ENCODE measurements around the gene CRY2. TPM values are rescaled to one million over a fixed set of nuclear protein-coding genes. Genes with fewer than 3 reads are reported as not detected.

Gene CRY2
- total RNA-seq, 6 donors from 2014 or later = 51.1 to 103 (median 63.2) TPM

GRCh38 chr11:45843158-45843924 lies 3.9 kb upstream of the CRY2 start:
- Histone ChIP-seq H3K27ac (peak overlapping the region; percentile 21 to 67 (median 54)), H3K27me3 (no peaks in the 10 kb centered on the region), H3K4me1 (peaks cover 13 to 25% (median 16%) of the 10 kb centered on the region in 4 donors), H3K36me3 (no peaks in the 10 kb centered on the region), H3K9me3 (no peaks in the 10 kb centered on the region), H3K4me3 (no peak overlapping the region)
- 15 to 21% methylated on average over 15 to 22 of the region's 22 CpGs for WGBS, 2 donors
- ATAC-seq (ENCODE audit: low FRiP score in 2 of 2) (peak; percentile 72 to 90), DNase-seq (peak; percentile 93)
- peak; percentile 88 to 94 (median 91) for TF ChIP-seq CTCF (IDR thresholded peaks at IDR 0.05)
- TF ChIP-seq EP300 (IDR thresholded peaks at IDR 0.05) = no peak
- peak in 1 of 4 donors; percentile 13 for TF ChIP-seq POLR2A (IDR thresholded peaks at IDR 0.05)
- peak; percentile 33 to 63 for TF ChIP-seq POLR2AphosphoS5 (IDR thresholded peaks at IDR 0.05)

GRCh38 chr11:45844822-45845578 lies 2.3 kb upstream of the CRY2 start:
- no peaks in the 10 kb centered on the region for H3K9me3 ChIP-seq

GRCh38 chr11:45846174-45846675 lies 1.1 kb upstream of the CRY2 start:
- H3K36me3 ChIP-seq = no peaks in the 10 kb centered on the region
- no peaks in the 10 kb centered on the region for H3K9me3 ChIP-seq
- H3K4me1 ChIP-seq = peaks cover 38 to 53% (median 44%) of the 10 kb centered on the region in 4 donors
- 74 to 82% methylated on average over 4 of the region's 4 CpGs for WGBS, 2 donors
- peak overlapping the region in 1 of 4 donors; percentile 87 for H3K4me3 ChIP-seq
- ATAC-seq (ENCODE audit: low FRiP score in 2 of 2) (no peak), DNase-seq (no peak)
- TF ChIP-seq EP300 (IDR thresholded peaks at IDR 0.05) = no peak
- TF ChIP-seq CTCF (IDR thresholded peaks at IDR 0.05) = no peak
- TF ChIP-seq POLR2AphosphoS5 (IDR thresholded peaks at IDR 0.05) = no peak
- TF ChIP-seq POLR2A (IDR thresholded peaks at IDR 0.05) = no peak
- no peaks in the 10 kb centered on the region for H3K27me3 ChIP-seq
- H3K27ac ChIP-seq = peak overlapping the region; percentile 94 to 99 (median 97)

More at GRCh38 chr11:45844822-45845578, 2.3 kb upstream of the CRY2 start:
- Histone ChIP-seq H3K27me3 (no peaks in the 10 kb centered on the region), H3K36me3 (no peaks in the 10 kb centered on the region), H3K27ac (peak overlapping the region in 1 of 4 donors; percentile 94), H3K4me1 (peaks cover 29 to 41% (median 33%) of the 10 kb centered on the region in 4 donors), H3K4me3 (no peak overlapping the region)
- TF ChIP-seq POLR2AphosphoS5 (IDR thresholded peaks at IDR 0.05) = no peak
- no peak for TF ChIP-seq EP300 (IDR thresholded peaks at IDR 0.05)
- no peak for TF ChIP-seq POLR2A (IDR thresholded peaks at IDR 0.05)
- no peak for TF ChIP-seq CTCF (IDR thresholded peaks at IDR 0.05)
- DNase-seq = no peak
- 83 to 90% methylated on average over 3 of the region's 3 CpGs for WGBS, 2 donors
- no peak for ATAC-seq (ENCODE audit: low FRiP score in 2 of 2)

GRCh38 chr11:45847911-45848316 lies 639 bp downstream of the CRY2 start:
- DNase-seq (peak in 1 of 2 donors; percentile 73), ATAC-seq (ENCODE audit: low FRiP score in 2 of 2) (peak; percentile 71 to 79)
- Histone ChIP-seq H3K4me1 (peaks cover 51 to 67% (median 58%) of the 10 kb centered on the region in 4 donors), H3K27ac (peak overlapping the region; percentile 94 to 99 (median 97)), H3K9me3 (no peaks in the 10 kb centered on the region), H3K4me3 (peak overlapping the region; percentile 49 to 91 (median 89)), H3K36me3 (no peaks in the 10 kb centered on the region), H3K27me3 (no peaks in the 10 kb centered on the region)
- 1 to 2% methylated on average over 7 to 16 of the region's 16 CpGs for WGBS, 2 donors
- peak in 1 of 4 donors; percentile 2 for TF ChIP-seq EP300 (IDR thresholded peaks at IDR 0.05)
- TF ChIP-seq CTCF (IDR thresholded peaks at IDR 0.05) = peak in 1 of 6 experiments; percentile 14
- TF ChIP-seq POLR2A (IDR thresholded peaks at IDR 0.05) = no peak
- peak in 1 of 2 donors; percentile 33 for TF ChIP-seq POLR2AphosphoS5 (IDR thresholded peaks at IDR 0.05)
